Omental fat pad (tissue), 4 donors: ENCODE data around the gene TM9SF4. TPM values are rescaled to one million over a fixed set of nuclear protein-coding genes. Genes with fewer than 3 reads are reported as not detected.

Experiments used
- ATAC-seq: fragments of 150-250 bp; one replicate; pipeline ENCODE4 v1.9.1; 2016; ENCODE audit warnings: mild to moderate bottlenecking, moderate library complexity; ENCODE audit not compliant: low FRiP score
- DNase-seq: peaks from one replicate; pipeline ENCODE4 v3.0.0-alpha.2; 2019; ENCODE audit warnings: low spot score
- CTCF ChIP-seq, 3 donors: fragments of 450-650 bp; IDR thresholded peaks; one replicate each; pipeline ENCODE4 v1.5.1; 2016 to 2017; ENCODE audit warnings: antibody characterized with exemption in 3 of 3, mild to moderate bottlenecking in 3 of 3, moderate library complexity in 2 of 3
- total RNA-seq, 4 donors: library from RNA; depleted of rRNA; stranded (reverse); fragments of >200 nt; gene quantifications; one replicate each; pipeline ENCODE4 v1.1.0, GENCODE V29; 2016

The TM9SF4 gene
- total RNA-seq, 4 donors from 2014 or later: 23.3 to 32.3 (median 31.5) TPM

DNA sequence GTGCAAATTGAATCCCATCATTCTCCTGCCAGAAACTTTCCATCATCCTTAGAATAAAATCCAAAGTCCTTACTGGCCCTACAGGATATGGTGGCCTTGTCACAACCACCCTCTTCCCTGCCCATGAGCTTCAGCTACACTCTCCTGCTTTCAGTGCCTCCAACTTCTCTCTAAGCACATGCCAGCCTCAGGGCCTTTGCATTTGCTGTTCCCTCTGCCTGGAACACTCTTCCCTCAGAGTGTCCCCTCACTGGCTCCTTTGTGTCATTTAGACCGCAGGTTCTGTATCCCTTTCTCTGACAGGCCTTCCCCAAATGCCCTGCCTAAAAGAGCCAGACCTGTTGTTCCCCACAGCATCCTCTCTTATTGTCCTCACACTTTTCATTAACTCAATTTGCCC, 39.2 kb upstream of the TM9SF4 start:
- no peak for TF ChIP-seq CTCF (IDR thresholded peaks at IDR 0.05)
- no peak for DNase-seq
- no peak for ATAC-seq

DNA sequence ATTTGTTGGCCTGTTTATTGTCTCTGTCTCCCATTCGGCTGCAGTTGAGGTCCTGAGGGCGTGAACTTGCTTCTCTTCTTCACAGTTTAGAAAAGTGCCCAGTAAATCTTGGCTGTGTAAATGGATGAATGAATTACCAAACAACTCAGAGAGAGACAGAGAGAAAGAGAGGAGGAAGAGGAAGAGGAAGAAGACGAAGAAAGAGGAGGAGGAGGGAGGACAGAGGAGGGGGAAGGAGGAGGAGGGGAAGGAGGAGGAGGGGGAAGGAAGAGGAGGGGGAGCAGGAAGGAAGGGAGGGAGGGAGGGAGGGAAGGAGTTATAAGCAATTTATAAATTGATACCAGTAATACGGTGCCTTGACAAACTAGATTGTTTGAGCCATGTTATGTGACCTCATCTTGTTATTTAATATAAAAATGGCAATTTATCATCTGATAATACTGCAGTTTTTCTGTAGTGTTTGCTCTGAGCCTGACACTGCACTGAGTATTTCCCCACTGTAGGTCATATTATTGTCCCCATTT, 38.8 kb upstream of the TM9SF4 start:
- TF ChIP-seq CTCF (IDR thresholded peaks at IDR 0.05): no peak
- no peak for DNase-seq

GRCh38 chr20:32071395-32072167, 37.9 kb upstream of the TM9SF4 start:
- no peak for DNase-seq
- no peak for TF ChIP-seq CTCF (IDR thresholded peaks at IDR 0.05)
- ATAC-seq: no peak

More for the DNA sequence above, 38.8 kb upstream of the TM9SF4 start:
- no peak for ATAC-seq

DNA sequence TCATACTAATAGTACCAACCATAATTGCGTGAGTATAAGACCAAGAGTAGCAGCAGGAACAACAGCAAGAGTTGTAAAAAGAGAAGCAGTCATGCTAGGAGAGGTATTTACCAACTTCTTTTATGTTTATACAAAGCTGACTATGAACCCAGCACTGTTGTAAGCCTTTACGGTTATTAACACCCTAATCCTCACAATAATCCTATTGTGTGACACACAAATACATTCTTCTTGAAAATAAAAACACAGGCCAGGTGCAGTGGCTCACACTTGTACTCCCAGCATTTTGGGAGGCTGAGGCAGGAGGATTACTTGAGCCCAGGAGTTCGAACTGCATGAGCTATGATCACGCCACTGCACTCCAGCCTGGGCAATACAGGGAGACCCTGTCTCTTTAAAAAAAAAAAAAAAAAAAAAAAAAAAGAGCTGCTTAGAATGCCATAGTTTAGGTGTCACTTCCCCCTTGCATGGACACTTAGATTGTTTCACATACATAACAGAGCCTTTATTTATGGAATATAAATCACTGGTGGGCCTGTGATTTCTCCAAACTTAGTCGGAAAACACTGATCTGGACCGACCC, 37.3 kb upstream of the TM9SF4 start:
- no peak for TF ChIP-seq CTCF (IDR thresholded peaks at IDR 0.05)
- no peak for ATAC-seq
- DNase-seq: no peak

GRCh38 chr20:32075534-32075933, 34.0 kb upstream of the TM9SF4 start:
- ATAC-seq: no peak
- DNase-seq: no peak
- no peak for TF ChIP-seq CTCF (IDR thresholded peaks at IDR 0.05)

- ATAC-seq: no peak
Observed at GRCh38 chr20:32077190-32077589, 32.3 kb upstream of the TM9SF4 start.

More at GRCh38 chr20:32077190-32077589, 32.3 kb upstream of the TM9SF4 start:
- DNase-seq: no peak
- no peak for TF ChIP-seq CTCF (IDR thresholded peaks at IDR 0.05)
